Stimulated activated CD8-positive, alpha-beta memory T cell treated with anti-CD3 and anti-CD28 coated beads, Interleukin-4, amount 100 ng/mL, for 1 hour (primary cell): ENCODE data around the gene CHKA.
"Not testable (repeated sequence)": the region's sequence is repeated elsewhere in the genome, so short reads cannot be mapped to it uniquely, and the experiment has no call there.

ENCODE experiments used
- DNase-seq, 2 donors: peaks; one replicate each; pipeline ENCODE4 v3.0.0-alpha.2; 2020; ENCODE audit warnings: low read depth in 2 of 2, low spot score in 1 of 2

The CHKA gene

GRCh38 chr11:68116126-68116525 is 5.1 kb downstream of the CHKA start:
- DNase-seq, result no peak

GRCh38 chr11:68115285-68115684 is 5.9 kb downstream of the CHKA start:
- DNase-seq, result no peak

- DNase-seq, result no peak
Observed at GRCh38 chr11:68113986-68114385, 7.2 kb downstream of the CHKA start.

- DNase-seq, result no peak
Observed at GRCh38 chr11:68107689-68108088, 13.5 kb downstream of the CHKA start.

GRCh38 chr11:68106165-68106940 is 14.8 kb downstream of the CHKA start:
- no peak for DNase-seq

GRCh38 chr11:68099474-68100405 is 21.4 kb downstream of the CHKA start:
- no peak for DNase-seq

- DNase-seq, result no peak
Observed at GRCh38 chr11:68099057-68099456, 22.1 kb downstream of the CHKA start.

GRCh38 chr11:68096962-68097361 is 24.2 kb downstream of the CHKA start:
- DNase-seq, result no peak

GRCh38 chr11:68093565-68093964 is 27.6 kb downstream of the CHKA start:
- no peak for DNase-seq

- not testable (repeated sequence) for DNase-seq
Observed at GRCh38 chr11:68092946-68093345, 28.2 kb downstream of the CHKA start.

- DNase-seq, result no peak
Observed at GRCh38 chr11:68092411-68092810, 28.8 kb downstream of the CHKA start.

- no peak for DNase-seq
Observed at GRCh38 chr11:68090706-68091105, 30.5 kb downstream of the CHKA start.

GRCh38 chr11:68090287-68090686 is 30.9 kb downstream of the CHKA start:
- no peak for DNase-seq

- DNase-seq, result no peak
Observed at GRCh38 chr11:68089679-68090078, 31.5 kb downstream of the CHKA start.

- no peak for DNase-seq
Observed at GRCh38 chr11:68083517-68083916, 37.7 kb downstream of the CHKA start.

- DNase-seq, result no peak
Observed at GRCh38 chr11:68082481-68082880, 38.7 kb downstream of the CHKA start.

GRCh38 chr11:68081691-68082090 is 39.5 kb downstream of the CHKA start:
- no peak for DNase-seq

- DNase-seq, result no peak
Observed at GRCh38 chr11:68080860-68081259, 40.3 kb downstream of the CHKA start.

GRCh38 chr11:68077617-68078582 is 43.3 kb downstream of the CHKA start:
- no peak for DNase-seq

- no peak for DNase-seq
Observed at GRCh38 chr11:68076371-68077042, 44.7 kb downstream of the CHKA start.
